ENCODE results near the gene MAP3K14.

MAP3K14 gene

GRCh38 chr17:45289301-45290268 lies 27.2 kb downstream of the MAP3K14 start:
- no peak overlapping the region for H3K4me3 ChIP-seq (ENCODE audit: insufficient read length, low read depth)
- H3K4me1 ChIP-seq (ENCODE audit: insufficient read depth, insufficient read length) = peaks cover 15% of the 10 kb centered on the region
- DNase-seq (ENCODE audit: low read depth, low spot score) = no peak
- no peak overlapping the region for H3K9ac ChIP-seq (ENCODE audit: insufficient read length, low read depth)
- TF ChIP-seq ZNF274 (IDR thresholded peaks at IDR 0.05; ENCODE audit: low read depth, low read length) (no peak), SUZ12 (IDR thresholded peaks at IDR 0.05; ENCODE audit: extremely low read depth, insufficient read depth, insufficient read length) (no peak), YY1 (IDR thresholded peaks at IDR 0.05; ENCODE audit: insufficient read depth, insufficient read length) (no peak)
- peaks cover 81% of the 10 kb centered on the region for H3K36me3 ChIP-seq (ENCODE audit: insufficient read depth, insufficient read length, low read length)
- no peaks in the 10 kb centered on the region for H3K9me3 ChIP-seq (ENCODE audit: insufficient read depth, low read length)
- no peaks in the 10 kb centered on the region for H3K27me3 ChIP-seq (ENCODE audit: insufficient read depth, insufficient read length)

- peaks cover 87% of the 10 kb centered on the region for H3K36me3 ChIP-seq (ENCODE audit: insufficient read depth, insufficient read length, low read length)
- H3K27me3 ChIP-seq (ENCODE audit: insufficient read depth, insufficient read length) = no peaks in the 10 kb centered on the region
- H3K9me3 ChIP-seq (ENCODE audit: insufficient read depth, low read length) = no peaks in the 10 kb centered on the region
- H3K4me1 ChIP-seq (ENCODE audit: insufficient read depth, insufficient read length) = peaks cover 12% of the 10 kb centered on the region
- H3K4me3 ChIP-seq (ENCODE audit: insufficient read length, low read depth) = no peak overlapping the region
- DNase-seq (ENCODE audit: low read depth, low spot score) = no peak
- no peak for TF ChIP-seq YY1 (IDR thresholded peaks at IDR 0.05; ENCODE audit: insufficient read depth, insufficient read length)
- TF ChIP-seq ZNF274 (IDR thresholded peaks at IDR 0.05; ENCODE audit: low read depth, low read length) = no peak
- TF ChIP-seq SUZ12 (IDR thresholded peaks at IDR 0.05; ENCODE audit: extremely low read depth, insufficient read depth, insufficient read length) = no peak
- H3K9ac ChIP-seq (ENCODE audit: insufficient read length, low read depth) = no peak overlapping the region
Observed at GRCh38 chr17:45288825-45289224, 28.0 kb downstream of the MAP3K14 start.

- Histone ChIP-seq H3K4me3 (ENCODE audit: insufficient read length, low read depth) (no peak overlapping the region), H3K27me3 (ENCODE audit: insufficient read depth, insufficient read length) (no peaks in the 10 kb centered on the region), H3K9me3 (ENCODE audit: insufficient read depth, low read length) (no peaks in the 10 kb centered on the region), H3K9ac (ENCODE audit: insufficient read length, low read depth) (no peak overlapping the region), H3K36me3 (ENCODE audit: insufficient read depth, insufficient read length, low read length) (peaks cover 92% of the 10 kb centered on the region), H3K4me1 (ENCODE audit: insufficient read depth, insufficient read length) (peaks cover 9% of the 10 kb centered on the region)
- DNase-seq (ENCODE audit: low read depth, low spot score) = no peak
- TF ChIP-seq YY1 (IDR thresholded peaks at IDR 0.05; ENCODE audit: insufficient read depth, insufficient read length) (no peak), SUZ12 (IDR thresholded peaks at IDR 0.05; ENCODE audit: extremely low read depth, insufficient read depth, insufficient read length) (no peak), ZNF274 (IDR thresholded peaks at IDR 0.05; ENCODE audit: low read depth, low read length) (no peak)
Observed at GRCh38 chr17:45287526-45288500, 29.0 kb downstream of the MAP3K14 start.

- TF ChIP-seq SUZ12 (IDR thresholded peaks at IDR 0.05; ENCODE audit: extremely low read depth, insufficient read depth, insufficient read length) = no peak
- no peak for TF ChIP-seq ZNF274 (IDR thresholded peaks at IDR 0.05; ENCODE audit: low read depth, low read length)
- TF ChIP-seq YY1 (IDR thresholded peaks at IDR 0.05; ENCODE audit: insufficient read depth, insufficient read length) = no peak
Observed at GRCh38 chr17:45286286-45286685, 30.5 kb downstream of the MAP3K14 start.

GRCh38 chr17:45284176-45285140 lies 32.4 kb downstream of the MAP3K14 start:
- TF ChIP-seq YY1 (IDR thresholded peaks at IDR 0.05; ENCODE audit: insufficient read depth, insufficient read length) (no peak), SUZ12 (IDR thresholded peaks at IDR 0.05; ENCODE audit: extremely low read depth, insufficient read depth, insufficient read length) (no peak), ZNF274 (IDR thresholded peaks at IDR 0.05; ENCODE audit: low read depth, low read length) (no peak)
- H3K4me1 ChIP-seq (ENCODE audit: insufficient read depth, insufficient read length) = peaks cover 7% of the 10 kb centered on the region
- peaks cover 86% of the 10 kb centered on the region for H3K36me3 ChIP-seq (ENCODE audit: insufficient read depth, insufficient read length, low read length)
- no peak for DNase-seq (ENCODE audit: low read depth, low spot score)
- no peak overlapping the region for H3K9ac ChIP-seq (ENCODE audit: insufficient read length, low read depth)
- H3K9me3 ChIP-seq (ENCODE audit: insufficient read depth, low read length) = no peaks in the 10 kb centered on the region
- H3K4me3 ChIP-seq (ENCODE audit: insufficient read length, low read depth) = no peak overlapping the region
- no peaks in the 10 kb centered on the region for H3K27me3 ChIP-seq (ENCODE audit: insufficient read depth, insufficient read length)

More at GRCh38 chr17:45286286-45286685, 30.5 kb downstream of the MAP3K14 start:
- no peak for DNase-seq (ENCODE audit: low read depth, low spot score)
- Histone ChIP-seq H3K4me3 (ENCODE audit: insufficient read length, low read depth) (no peak overlapping the region), H3K9me3 (ENCODE audit: insufficient read depth, low read length) (no peaks in the 10 kb centered on the region), H3K27me3 (ENCODE audit: insufficient read depth, insufficient read length) (no peaks in the 10 kb centered on the region), H3K9ac (ENCODE audit: insufficient read length, low read depth) (no peak overlapping the region), H3K36me3 (ENCODE audit: insufficient read depth, insufficient read length, low read length) (peaks cover 93% of the 10 kb centered on the region), H3K4me1 (ENCODE audit: insufficient read depth, insufficient read length) (peaks cover 7% of the 10 kb centered on the region)

GRCh38 chr17:45283711-45284110 lies 33.1 kb downstream of the MAP3K14 start:
- Histone ChIP-seq H3K36me3 (ENCODE audit: insufficient read depth, insufficient read length, low read length) (peaks cover 84% of the 10 kb centered on the region), H3K27me3 (ENCODE audit: insufficient read depth, insufficient read length) (no peaks in the 10 kb centered on the region), H3K9ac (ENCODE audit: insufficient read length, low read depth) (no peak overlapping the region), H3K4me1 (ENCODE audit: insufficient read depth, insufficient read length) (peaks cover 7% of the 10 kb centered on the region), H3K4me3 (ENCODE audit: insufficient read length, low read depth) (no peak overlapping the region), H3K9me3 (ENCODE audit: insufficient read depth, low read length) (no peaks in the 10 kb centered on the region)
- DNase-seq (ENCODE audit: low read depth, low spot score) = no peak
- TF ChIP-seq SUZ12 (IDR thresholded peaks at IDR 0.05; ENCODE audit: extremely low read depth, insufficient read depth, insufficient read length) = no peak
- no peak for TF ChIP-seq ZNF274 (IDR thresholded peaks at IDR 0.05; ENCODE audit: low read depth, low read length)
- TF ChIP-seq YY1 (IDR thresholded peaks at IDR 0.05; ENCODE audit: insufficient read depth, insufficient read length) = no peak
